Mesenchymal stem cell (in vitro differentiated cells and primary cell): ENCODE measurements around the gene TRIML2.

Source experiments
- DNase-seq: peaks from one replicate; pipeline ENCODE4 v3.0.0-alpha.2; 2013
- H2AFZ ChIP-seq: one replicate; pipeline ENCODE4 v1.6.1; 2013; ENCODE audit warnings: low read depth, mild to moderate bottlenecking, control low read depth, inconsistent platforms, low read length, moderate library complexity
- H2AK5ac ChIP-seq: 2 replicates; pipeline ENCODE4 v1.6.1; 2013; ENCODE audit warnings: low read length, moderate library complexity, mild to moderate bottlenecking, inconsistent platforms; ENCODE audit not compliant: severe bottlenecking
- H2BK120ac ChIP-seq: one replicate; pipeline ENCODE4 v1.6.1; 2013; ENCODE audit warnings: low read depth, mild to moderate bottlenecking, inconsistent platforms, low read length, moderate library complexity
- H2BK12ac ChIP-seq, 2 experiments: one replicate each; pipeline ENCODE4 v1.6.1; 2013; ENCODE audit warnings: inconsistent platforms in 2 of 2, low read length in 2 of 2, mild to moderate bottlenecking in 2 of 2, moderate library complexity in 2 of 2, control low read depth in 1 of 2
- H2BK15ac ChIP-seq: one replicate; pipeline ENCODE4 v1.6.1; 2013; ENCODE audit warnings: mild to moderate bottlenecking, low read depth, inconsistent platforms; ENCODE audit not compliant: poor library complexity, severe bottlenecking
- H2BK5ac ChIP-seq: 2 replicates; pipeline ENCODE4 v1.6.1; 2013; ENCODE audit warnings: low read depth, mild to moderate bottlenecking, low read length, control low read depth, inconsistent platforms; ENCODE audit not compliant: poor library complexity, severe bottlenecking
- H3K14ac ChIP-seq, 2 experiments: one replicate each; pipeline ENCODE4 v1.6.1; 2013; ENCODE audit warnings: inconsistent platforms in 2 of 2, low read length in 2 of 2, control low read depth in 1 of 2, mild to moderate bottlenecking in 1 of 2, moderate library complexity in 1 of 2
- H3K18ac ChIP-seq, 2 experiments: one replicate each; pipeline ENCODE4 v1.6.1; 2013; ENCODE audit warnings: inconsistent platforms in 2 of 2, low read length in 2 of 2, control low read depth in 1 of 2, low read depth in 1 of 2, mild to moderate bottlenecking in 1 of 2
- H3K23ac ChIP-seq, 2 experiments: one replicate each; pipeline ENCODE4 v1.6.1; 2013; ENCODE audit warnings: inconsistent platforms in 2 of 2, low read length in 2 of 2, mild to moderate bottlenecking in 2 of 2, moderate library complexity in 2 of 2, control low read depth in 1 of 2
- H3K27ac ChIP-seq: 2 replicates; pipeline ENCODE4 v1.5.1; 2013; ENCODE audit warnings: mild to moderate bottlenecking, moderate library complexity, low read length, control low read depth, inconsistent platforms; ENCODE audit not compliant: poor library complexity, severe bottlenecking
- H3K27me3 ChIP-seq, 2 experiments: 2 replicates each; pipeline versions ENCODE4 v1.6.1 to v1.7.0; 2013; ENCODE audit warnings: low read length in 2 of 2, mild to moderate bottlenecking in 2 of 2, moderate library complexity in 2 of 2, control low read depth in 1 of 2, inconsistent platforms in 1 of 2; ENCODE audit not compliant: control insufficient read depth in 1 of 2, insufficient read depth in 1 of 2
- H3K36me3 ChIP-seq, 2 experiments: 2 replicates each; pipeline versions ENCODE4 v1.6.1 to v1.7.0; 2013; ENCODE audit warnings: low read length in 2 of 2, control low read depth in 1 of 2, inconsistent platforms in 1 of 2, low read depth in 1 of 2, mild to moderate bottlenecking in 1 of 2; ENCODE audit not compliant: insufficient read depth in 2 of 2, control insufficient read depth in 1 of 2
- H3K4ac ChIP-seq, 2 experiments: one replicate each; pipeline ENCODE4 v1.6.1; 2013; ENCODE audit warnings: inconsistent platforms in 2 of 2, low read length in 2 of 2, mild to moderate bottlenecking in 2 of 2, moderate library complexity in 2 of 2, control low read depth in 1 of 2, low read depth in 1 of 2
- H3K4me1 ChIP-seq: 2 replicates; pipeline ENCODE4 v1.6.1; 2013; ENCODE audit warnings: low read depth, low read length, control low read depth; ENCODE audit not compliant: control insufficient read depth, insufficient read depth
- H3K4me2 ChIP-seq: 2 replicates; pipeline ENCODE4 v1.6.1; 2013; ENCODE audit warnings: low read length, mild to moderate bottlenecking, inconsistent platforms; ENCODE audit not compliant: poor library complexity, severe bottlenecking
- H3K4me3 ChIP-seq, 2 experiments: 2 replicates each; pipeline versions ENCODE4 v1.5.1 to v1.7.0; 2013; ENCODE audit warnings: low read length in 2 of 2, mild to moderate bottlenecking in 2 of 2, control low read depth in 1 of 2, low read depth in 1 of 2; ENCODE audit not compliant: insufficient read depth in 1 of 2
- H3K79me1 ChIP-seq: replicated peaks from 2 replicates; pipeline ENCODE4 v1.6.1; 2013; ENCODE audit warnings: mild to moderate bottlenecking, control low read depth, low read length, inconsistent platforms; ENCODE audit not compliant: poor library complexity, severe bottlenecking
- H3K9ac ChIP-seq: 2 replicates; pipeline ENCODE4 v1.7.0; 2013; ENCODE audit warnings: mild to moderate bottlenecking, low read length, moderate library complexity
- H3K9me3 ChIP-seq: 2 replicates; pipeline ENCODE4 v1.7.0; 2013; ENCODE audit warnings: mild to moderate bottlenecking, low read length; ENCODE audit not compliant: control insufficient read depth
- H4K8ac ChIP-seq: one replicate; pipeline ENCODE4 v1.6.1; 2013; ENCODE audit warnings: inconsistent platforms, mild to moderate bottlenecking, low read length, moderate library complexity
- H4K91ac ChIP-seq: one replicate; pipeline ENCODE4 v1.6.1; 2013; ENCODE audit warnings: mild to moderate bottlenecking, low read length, inconsistent platforms
- WGBS: methylation state at CpG from one replicate; pipeline ENCODE4 v1.1.7; 2013; ENCODE audit warnings: mixed read lengths; 5-methylcytosine and 5-hydroxymethylcytosine counted together

Gene TRIML2

GRCh38 chr4:188130355-188130754 lies 21.0 kb upstream of the TRIML2 start:
- H3K4me2 ChIP-seq: no peak overlapping the region
- H3K36me3 ChIP-seq: no peaks in the 10 kb centered on the region
- no peak overlapping the region for H2BK12ac ChIP-seq
- no peak overlapping the region for H2AFZ ChIP-seq
- no peak for DNase-seq
- H2BK15ac ChIP-seq: no peak overlapping the region
- no peaks in the 10 kb centered on the region for H3K79me1 ChIP-seq
- no peak overlapping the region for H2BK5ac ChIP-seq
- H4K91ac ChIP-seq: no peak overlapping the region
- no peak overlapping the region for H3K14ac ChIP-seq
- peaks cover 5% of the 10 kb centered on the region for H3K4me1 ChIP-seq
- no peak overlapping the region for H2BK120ac ChIP-seq
- no peak overlapping the region for H3K4me3 ChIP-seq
- no peak overlapping the region for H3K9ac ChIP-seq
- H3K18ac ChIP-seq: no peak overlapping the region
- H3K9me3 ChIP-seq: no peaks in the 10 kb centered on the region
- H3K23ac ChIP-seq: no peak overlapping the region
- no peak overlapping the region for H2AK5ac ChIP-seq
- WGBS: 99% methylated on average over 4 of the region's 4 CpGs
- H3K27ac ChIP-seq: no peak overlapping the region
- H3K4ac ChIP-seq: no peak overlapping the region
- no peak overlapping the region for H4K8ac ChIP-seq
- H3K27me3 ChIP-seq: no peaks in the 10 kb centered on the region

GRCh38 chr4:188127214-188127874 lies 17.9 kb upstream of the TRIML2 start:
- peak; percentile 92 for DNase-seq
- Histone ChIP-seq H3K9ac (peak overlapping the region; percentile 62), H2AK5ac (no peak overlapping the region), H3K4me3 (no peak overlapping the region), H3K4me1 (peaks cover 5% of the 10 kb centered on the region), H2AFZ (no peak overlapping the region), H2BK5ac (no peak overlapping the region), H3K27me3 (no peaks in the 10 kb centered on the region), H3K27ac (peak overlapping the region; percentile 65), H3K14ac (no peak overlapping the region), H3K4ac (no peak overlapping the region), H2BK12ac (peak overlapping the region in 1 of 2 experiments; percentile 46), H3K79me1 (no peaks in the 10 kb centered on the region), H3K36me3 (no peaks in the 10 kb centered on the region), H3K4me2 (peak overlapping the region; percentile 8), H2BK15ac (no peak overlapping the region), H4K91ac (no peak overlapping the region), H3K9me3 (no peaks in the 10 kb centered on the region), H2BK120ac (no peak overlapping the region), H3K23ac (no peak overlapping the region), H4K8ac (peak overlapping the region; percentile 29), H3K18ac (no peak overlapping the region)
- WGBS: 61% methylated on average over 4 of the region's 5 CpGs

GRCh38 chr4:188121530-188121929 lies 12.1 kb upstream of the TRIML2 start:
- Histone ChIP-seq H3K9me3 (no peaks in the 10 kb centered on the region), H3K79me1 (no peaks in the 10 kb centered on the region), H2AK5ac (no peak overlapping the region), H3K36me3 (no peaks in the 10 kb centered on the region), H3K14ac (no peak overlapping the region), H3K27ac (no peak overlapping the region), H3K9ac (no peak overlapping the region), H3K23ac (no peak overlapping the region), H2BK15ac (no peak overlapping the region), H3K27me3 (no peaks in the 10 kb centered on the region), H2BK12ac (no peak overlapping the region), H3K4me2 (no peak overlapping the region), H2BK5ac (no peak overlapping the region), H2AFZ (no peak overlapping the region), H4K91ac (no peak overlapping the region), H3K18ac (no peak overlapping the region), H2BK120ac (no peak overlapping the region), H3K4ac (no peak overlapping the region), H3K4me1 (no peaks in the 10 kb centered on the region), H4K8ac (no peak overlapping the region), H3K4me3 (no peak overlapping the region)
- DNase-seq: no peak
- 61% methylated on average over 13 of the region's 13 CpGs for WGBS

GRCh38 chr4:188117631-188118324 lies 8.4 kb upstream of the TRIML2 start:
- WGBS: 84% methylated on average over 16 of the region's 16 CpGs
- DNase-seq: no peak
- H3K9me3 ChIP-seq: no peaks in the 10 kb centered on the region
- H3K36me3 ChIP-seq: no peaks in the 10 kb centered on the region
- H2AFZ ChIP-seq: no peak overlapping the region
- no peak overlapping the region for H3K14ac ChIP-seq
- no peak overlapping the region for H2BK120ac ChIP-seq
- no peak overlapping the region for H2BK12ac ChIP-seq
- H4K91ac ChIP-seq: no peak overlapping the region
- H3K27ac ChIP-seq: no peak overlapping the region
- H3K4ac ChIP-seq: no peak overlapping the region
- H3K79me1 ChIP-seq: no peaks in the 10 kb centered on the region
- no peaks in the 10 kb centered on the region for H3K4me1 ChIP-seq
- no peaks in the 10 kb centered on the region for H3K27me3 ChIP-seq
- H2AK5ac ChIP-seq: no peak overlapping the region
- H2BK5ac ChIP-seq: no peak overlapping the region
- no peak overlapping the region for H4K8ac ChIP-seq
- H2BK15ac ChIP-seq: no peak overlapping the region
- no peak overlapping the region for H3K23ac ChIP-seq
- no peak overlapping the region for H3K9ac ChIP-seq
- H3K4me2 ChIP-seq: no peak overlapping the region
- H3K4me3 ChIP-seq: no peak overlapping the region
- H3K18ac ChIP-seq: no peak overlapping the region
